ENCODE results near the gene NUP93.
"Not testable (repeated sequence)": the region's sequence is repeated elsewhere in the genome, so short reads cannot be mapped to it uniquely, and the experiment has no call there.

NUP93 gene

GRCh38 chr16:56869513-56870275, 139.8 kb downstream of the NUP93 start:
- DNase-seq (ENCODE audit: low read depth, low spot score): no peak

GRCh38 chr16:56870276-56870888, 140.5 kb downstream of the NUP93 start:
- no peak for DNase-seq (ENCODE audit: low read depth, low spot score)

- no peak for DNase-seq (ENCODE audit: low read depth, low spot score)
Measured at GRCh38 chr16:56871172-56871593, 141.3 kb downstream of the NUP93 start.

- DNase-seq (ENCODE audit: low read depth, low spot score): no peak
Measured at GRCh38 chr16:56872863-56873391, 143.0 kb downstream of the NUP93 start.

GRCh38 chr16:56874800-56875199, 144.9 kb downstream of the NUP93 start:
- DNase-seq (ENCODE audit: low read depth, low spot score): no peak

- DNase-seq (ENCODE audit: low read depth, low spot score): no peak
Measured at GRCh38 chr16:56876048-56876447, 146.1 kb downstream of the NUP93 start.

GRCh38 chr16:56877486-56878182, 147.7 kb downstream of the NUP93 start:
- no peak for DNase-seq (ENCODE audit: low read depth, low spot score)

- DNase-seq (ENCODE audit: low read depth, low spot score): no peak
Measured at GRCh38 chr16:56878282-56878854, 148.4 kb downstream of the NUP93 start.

- no peak for DNase-seq (ENCODE audit: low read depth, low spot score)
Measured at GRCh38 chr16:56879276-56879675, 149.3 kb downstream of the NUP93 start.

- DNase-seq (ENCODE audit: low read depth, low spot score): no peak
Measured at GRCh38 chr16:56880176-56880575, 150.2 kb downstream of the NUP93 start.

GRCh38 chr16:56880685-56881084, 150.8 kb downstream of the NUP93 start:
- no peak for DNase-seq (ENCODE audit: low read depth, low spot score)

GRCh38 chr16:56882077-56882800, 152.3 kb downstream of the NUP93 start:
- no peak for DNase-seq (ENCODE audit: low read depth, low spot score)

GRCh38 chr16:56883586-56883985, 153.7 kb downstream of the NUP93 start:
- no peak for DNase-seq (ENCODE audit: low read depth, low spot score)

- no peak for DNase-seq (ENCODE audit: low read depth, low spot score)
Measured at GRCh38 chr16:56884026-56884582, 154.2 kb downstream of the NUP93 start.

GRCh38 chr16:56884929-56885328, 155.0 kb downstream of the NUP93 start:
- not testable (repeated sequence) for DNase-seq (ENCODE audit: low read depth, low spot score)

- no peak for DNase-seq (ENCODE audit: low read depth, low spot score)
Measured at GRCh38 chr16:56885446-56886162, 155.7 kb downstream of the NUP93 start.

- DNase-seq (ENCODE audit: low read depth, low spot score): no peak
Measured at GRCh38 chr16:56886296-56886695, 156.4 kb downstream of the NUP93 start.

- DNase-seq (ENCODE audit: low read depth, low spot score): no peak
Measured at GRCh38 chr16:56886826-56887225, 156.9 kb downstream of the NUP93 start.

GRCh38 chr16:56888806-56889205, 158.9 kb downstream of the NUP93 start:
- no peak for DNase-seq (ENCODE audit: low read depth, low spot score)

GRCh38 chr16:56889206-56889605, 159.3 kb downstream of the NUP93 start:
- DNase-seq (ENCODE audit: low read depth, low spot score): no peak
